Loucy (cell line): ENCODE measurements around the gene AVPR1B.

Source experiments
- H2AFZ ChIP-seq: fragments of 200-600 bp; sonication (generic); 2 replicates; pipeline ENCODE4 v1.6.0; 2016; ENCODE audit warnings: antibody characterized with exemption, mild to moderate bottlenecking, low read length, moderate library complexity
- H3F3A ChIP-seq: fragments of 200-600 bp; 2 replicates; pipeline ENCODE4 v1.6.0; 2016; ENCODE audit warnings: antibody characterized with exemption, low read depth, mild to moderate bottlenecking
- H3K27me3 ChIP-seq: fragments of 200-600 bp; sonication (generic); 2 replicates; pipeline ENCODE4 v1.6.1; 2014; ENCODE audit warnings: low read length, mild to moderate bottlenecking; ENCODE audit not compliant: insufficient read depth, poor library complexity, severe bottlenecking
- H3K36me3 ChIP-seq: fragments of 200-600 bp; sonication (generic); 2 replicates; pipeline ENCODE4 v1.6.1; 2016; ENCODE audit warnings: low read length; ENCODE audit not compliant: insufficient read depth
- H3K4me1 ChIP-seq: fragments of 200-600 bp; sonication (generic); 2 replicates; pipeline ENCODE4 v1.5.1; 2014; ENCODE audit warnings: low read length, mild to moderate bottlenecking; ENCODE audit not compliant: insufficient read depth, poor library complexity, severe bottlenecking
- H3K4me2 ChIP-seq: fragments of 200-600 bp; sonication (generic); 2 replicates; pipeline ENCODE4 v1.6.0; 2014; ENCODE audit warnings: antibody characterized with exemption, low read length, low read depth, mild to moderate bottlenecking; ENCODE audit not compliant: poor library complexity, severe bottlenecking
- H3K4me3 ChIP-seq: fragments of 200-600 bp; sonication (generic); 2 replicates; pipeline ENCODE4 v1.5.1; 2014; ENCODE audit warnings: low read length, mild to moderate bottlenecking, mixed read lengths; ENCODE audit not compliant: poor library complexity, severe bottlenecking
- H3K79me2 ChIP-seq: fragments of 200-600 bp; sonication (generic); 2 replicates; pipeline ENCODE4 v1.6.1; 2014; ENCODE audit warnings: low read length; ENCODE audit not compliant: insufficient read depth
- H3K9ac ChIP-seq: fragments of 200-600 bp; sonication (generic); 2 replicates; pipeline ENCODE4 v1.6.0; 2014; ENCODE audit warnings: mild to moderate bottlenecking, low read depth, low read length, moderate library complexity; ENCODE audit not compliant: poor library complexity, severe bottlenecking
- H3K9me2 ChIP-seq: fragments of 200-600 bp; sonication (generic); replicated peaks from 2 replicates; pipeline ENCODE4 v1.6.1; 2016; ENCODE audit warnings: low read depth, low read length, mixed read lengths
- H3K9me3 ChIP-seq: fragments of 200-600 bp; sonication (generic); 2 replicates; pipeline ENCODE4 v1.6.1; 2014; ENCODE audit warnings: mild to moderate bottlenecking, antibody characterized with exemption, low read length, low read depth; ENCODE audit not compliant: insufficient read depth
- H4K20me1 ChIP-seq: fragments of 200-600 bp; sonication (generic); 2 replicates; pipeline ENCODE4 v1.6.0; 2014; ENCODE audit warnings: antibody characterized with exemption, low read length, mild to moderate bottlenecking; ENCODE audit not compliant: insufficient read depth, poor library complexity, severe bottlenecking
- CTCF ChIP-seq: fragments of 200-600 bp; sonication (generic); conservative IDR thresholded peaks from 2 replicates; pipeline ENCODE4 v1.5.1; 2014; ENCODE audit warnings: mild to moderate bottlenecking, antibody characterized with exemption, low read length
- EZH2phosphoT487 ChIP-seq: fragments of 200-600 bp; IDR thresholded peaks from 2 replicates; pipeline ENCODE4 v1.6.1; 2018; ENCODE audit warnings: antibody characterized with exemption, mild to moderate bottlenecking, moderate library complexity, borderline replicate concordance

Gene AVPR1B

GRCh38 chr1:206094024-206094423, 23.2 kb downstream of the AVPR1B start:
- H3F3A ChIP-seq: peaks cover 19% of the 10 kb centered on the region
- peak overlapping the region; percentile 72 for H3K9ac ChIP-seq
- H3K4me2 ChIP-seq: peak overlapping the region; percentile 48
- peaks cover 88% of the 10 kb centered on the region for H3K4me1 ChIP-seq
- no peak overlapping the region for H2AFZ ChIP-seq
- TF ChIP-seq EZH2phosphoT487 (no peak), CTCF (no peak)
- peaks cover 85% of the 10 kb centered on the region for H3K79me2 ChIP-seq
- no peaks in the 10 kb centered on the region for H4K20me1 ChIP-seq
- H3K27me3 ChIP-seq: no peaks in the 10 kb centered on the region
- H3K9me3 ChIP-seq: no peaks in the 10 kb centered on the region
- H3K9me2 ChIP-seq: no peaks in the 10 kb centered on the region
- H3K4me3 ChIP-seq: peak overlapping the region; percentile 20
- peaks cover 19% of the 10 kb centered on the region for H3K36me3 ChIP-seq

- Histone ChIP-seq H3K9me2 (no peaks in the 10 kb centered on the region), H3K9ac (peak overlapping the region; percentile 71), H3K4me1 (peaks cover 70% of the 10 kb centered on the region), H4K20me1 (no peaks in the 10 kb centered on the region), H3K4me3 (peak overlapping the region; percentile 71), H3K9me3 (no peaks in the 10 kb centered on the region), H3K27me3 (no peaks in the 10 kb centered on the region), H2AFZ (no peak overlapping the region), H3K79me2 (peaks cover 90% of the 10 kb centered on the region), H3K4me2 (peak overlapping the region; percentile 48), H3F3A (peaks cover 14% of the 10 kb centered on the region), H3K36me3 (no peaks in the 10 kb centered on the region; the same call in 1 of the 2 replicates)
- TF ChIP-seq EZH2phosphoT487 (no peak), CTCF (no peak)
These were observed 27.8 kb downstream of the AVPR1B start for GRCh38 chr1:206089341-206089740.

GRCh38 chr1:206087091-206087490, 30.1 kb downstream of the AVPR1B start:
- no peaks in the 10 kb centered on the region for H4K20me1 ChIP-seq
- peaks cover 6% of the 10 kb centered on the region; the same call in 1 of the 2 replicates for H3F3A ChIP-seq
- H2AFZ ChIP-seq: no peak overlapping the region
- TF ChIP-seq EZH2phosphoT487 (no peak), CTCF (no peak)
- no peaks in the 10 kb centered on the region for H3K9me2 ChIP-seq
- peak overlapping the region; percentile 71 for H3K4me3 ChIP-seq
- no peaks in the 10 kb centered on the region; the same call in 1 of the 2 replicates for H3K36me3 ChIP-seq
- peak overlapping the region; percentile 80 for H3K4me2 ChIP-seq
- H3K79me2 ChIP-seq: peaks cover 94% of the 10 kb centered on the region
- H3K4me1 ChIP-seq: peaks cover 71% of the 10 kb centered on the region
- no peaks in the 10 kb centered on the region for H3K9me3 ChIP-seq
- peak overlapping the region; percentile 80 for H3K9ac ChIP-seq
- H3K27me3 ChIP-seq: no peaks in the 10 kb centered on the region
